ENCODE results near the gene HNRNPM. TPM values are rescaled to one million over a fixed set of nuclear protein-coding genes. Genes with fewer than 3 reads are reported as not detected.

The HNRNPM gene
- total RNA-seq, 1 experiment from 2014 or later = 298 TPM

DNA sequence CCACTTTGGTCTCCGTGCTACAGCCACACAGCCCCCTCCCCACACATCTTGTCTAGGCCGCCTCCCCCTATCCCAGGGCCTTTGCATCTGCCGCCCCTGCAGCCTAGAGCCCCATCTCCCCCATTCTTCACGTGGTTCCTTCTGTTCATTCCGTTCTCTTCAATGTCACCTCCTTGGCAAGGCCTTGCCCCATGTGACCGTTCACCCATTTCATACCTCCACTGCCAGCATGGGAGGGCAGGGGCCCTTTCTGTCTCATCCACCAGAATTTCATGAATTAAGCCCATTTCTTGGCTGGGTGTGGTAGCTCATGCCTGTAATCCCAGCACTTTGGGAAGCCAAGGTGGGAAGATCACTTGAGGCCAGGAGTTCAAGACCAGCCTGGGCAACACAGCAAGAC, 15.7 kb upstream of the HNRNPM start:
- BruUV-seq (replicated peaks) = no TSS peak
- Histone ChIP-seq H3K4me3 (replicated peaks in 1 of 2; ENCODE audit: low read depth in 1 of 2, low read length in 2 of 2) (no peak overlapping the region), H3K9ac (ENCODE audit: low read length) (no peak overlapping the region), H3K9me2 (ENCODE audit: insufficient read depth) (no peaks in the 10 kb centered on the region), H3K4me1 (ENCODE audit: control insufficient read depth in 1 of 2, insufficient read depth in 2 of 2, low read length in 2 of 2) (peaks cover 3 to 7% of the 10 kb centered on the region in 2 experiments), H3K79me2 (ENCODE audit: insufficient read depth, low read length) (no peaks in the 10 kb centered on the region), H3K4me2 (ENCODE audit: low read length) (no peak overlapping the region), H3K27me3 (ENCODE audit: insufficient read depth, low read length) (no peaks in the 10 kb centered on the region), H3K9me3 (ENCODE audit: control insufficient read depth in 1 of 2, insufficient read depth in 1 of 2, low read depth in 1 of 2, low read length in 2 of 2) (no peaks in the 10 kb centered on the region), H4K20me1 (ENCODE audit: insufficient read depth) (no peaks in the 10 kb centered on the region), H2AFZ (ENCODE audit: low read depth, low read length, poor library complexity, severe bottlenecking) (no peak overlapping the region), H3K36me3 (ENCODE audit: control insufficient read depth in 1 of 2, insufficient read depth in 2 of 2, low read length in 2 of 2) (no peaks in the 10 kb centered on the region), H3K27ac (ENCODE audit: low read depth, low read length) (no peak overlapping the region)
- DNase-seq (ENCODE audit: low read depth, low spot score) (no peak), ATAC-seq (no peak)
- CTCF ChIA-PET = interaction anchor here (1.4 kb wide), 1 partner anchor 16 kb away, joined by 5 read pairs; the partner anchor contains the start of gene MARCHF2
- TF ChIP-seq POLR2AphosphoS5 (IDR thresholded peaks at IDR 0.05; ENCODE audit: low read depth, low read length) (no peak), CBX3 (IDR thresholded peaks at IDR 0.05; ENCODE audit: low read depth) (no peak), ELF1 (IDR thresholded peaks at IDR 0.05; ENCODE audit: borderline replicate concordance, low read depth) (no peak), SP1 (IDR thresholded peaks at IDR 0.05; ENCODE audit: low read depth) (no peak), YY1 (IDR thresholded peaks at IDR 0.05; ENCODE audit: extremely low read depth, insufficient replicate concordance, low read depth, low read length) (no peak), RAD21 (IDR thresholded peaks at IDR 0.05; ENCODE audit: low read depth) (no peak), ZNF274 (IDR thresholded peaks at IDR 0.05; ENCODE audit: low read depth, low read length) (no peak)
- TF ChIP-seq, protein P1, sequence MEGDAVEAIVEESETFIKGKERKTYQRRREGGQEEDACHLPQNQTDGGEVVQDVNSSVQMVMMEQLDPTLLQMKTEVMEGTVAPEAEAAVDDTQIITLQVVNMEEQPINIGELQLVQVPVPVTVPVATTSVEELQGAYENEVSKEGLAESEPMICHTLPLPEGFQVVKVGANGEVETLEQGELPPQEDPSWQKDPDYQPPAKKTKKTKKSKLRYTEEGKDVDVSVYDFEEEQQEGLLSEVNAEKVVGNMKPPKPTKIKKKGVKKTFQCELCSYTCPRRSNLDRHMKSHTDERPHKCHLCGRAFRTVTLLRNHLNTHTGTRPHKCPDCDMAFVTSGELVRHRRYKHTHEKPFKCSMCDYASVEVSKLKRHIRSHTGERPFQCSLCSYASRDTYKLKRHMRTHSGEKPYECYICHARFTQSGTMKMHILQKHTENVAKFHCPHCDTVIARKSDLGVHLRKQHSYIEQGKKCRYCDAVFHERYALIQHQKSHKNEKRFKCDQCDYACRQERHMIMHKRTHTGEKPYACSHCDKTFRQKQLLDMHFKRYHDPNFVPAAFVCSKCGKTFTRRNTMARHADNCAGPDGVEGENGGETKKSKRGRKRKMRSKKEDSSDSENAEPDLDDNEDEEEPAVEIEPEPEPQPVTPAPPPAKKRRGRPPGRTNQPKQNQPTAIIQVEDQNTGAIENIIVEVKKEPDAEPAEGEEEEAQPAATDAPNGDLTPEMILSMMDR (IDR thresholded peaks at IDR 0.05 in 2 of 3, conservative IDR thresholded peaks at IDR 0.05 in 1 of 3; ENCODE audit: borderline replicate concordance in 1 of 3, insufficient read depth in 1 of 3, low read depth in 2 of 3, low read length in 2 of 3) = no peak
- intact Hi-C loops (cut with micrococcal nuclease) = no loop called here
- POLR2A ChIA-PET = no interaction called here
- RAD21 ChIA-PET (ENCODE audit: low non-redundant PET in 1 of 2, low total read pairs in 2 of 2, uncharacterized antibody in 2 of 2, unreplicated experiment in 2 of 2) = no interaction called here

DNA sequence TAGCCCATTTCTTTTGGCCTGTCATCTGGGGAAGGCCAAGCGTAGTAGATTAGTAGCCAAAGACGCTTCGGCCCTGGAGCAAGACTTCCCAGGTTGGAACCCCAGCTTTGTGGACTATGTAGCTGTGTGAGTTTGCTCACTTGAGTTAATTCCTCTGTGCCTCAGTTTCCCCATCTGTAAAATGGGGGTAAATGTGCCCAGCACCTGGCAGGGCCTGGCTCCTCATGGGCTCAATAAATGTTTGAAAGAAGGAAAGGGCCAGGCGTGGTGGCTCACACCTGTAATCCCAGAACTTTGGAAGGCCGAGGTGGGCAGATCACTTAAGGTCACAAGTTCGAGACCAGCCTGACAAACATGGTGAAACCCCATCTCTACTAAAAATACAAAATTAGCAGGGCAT, 14.9 kb upstream of the HNRNPM start:
- ChIA-PET CTCF (no interaction called here), RAD21 (ENCODE audit: low non-redundant PET in 1 of 2, low total read pairs in 2 of 2, uncharacterized antibody in 2 of 2, unreplicated experiment in 2 of 2) (no interaction called here), POLR2A (no interaction called here)
- Histone ChIP-seq H3K4me3 (replicated peaks in 1 of 2; ENCODE audit: low read depth in 1 of 2, low read length in 2 of 2) (no peak overlapping the region), H3K79me2 (ENCODE audit: insufficient read depth, low read length) (no peaks in the 10 kb centered on the region), H3K27me3 (ENCODE audit: insufficient read depth, low read length) (no peaks in the 10 kb centered on the region), H3K27ac (ENCODE audit: low read depth, low read length) (no peak overlapping the region), H3K4me2 (ENCODE audit: low read length) (no peak overlapping the region), H3K9ac (ENCODE audit: low read length) (no peak overlapping the region), H3K9me3 (ENCODE audit: control insufficient read depth in 1 of 2, insufficient read depth in 1 of 2, low read depth in 1 of 2, low read length in 2 of 2) (no peaks in the 10 kb centered on the region), H3K4me1 (ENCODE audit: control insufficient read depth in 1 of 2, insufficient read depth in 2 of 2, low read length in 2 of 2) (peaks cover under 1 to 3% of the 10 kb centered on the region in 2 experiments; a peak in 1 of 4 replicates), H3K36me3 (ENCODE audit: control insufficient read depth in 1 of 2, insufficient read depth in 2 of 2, low read length in 2 of 2) (no peaks in the 10 kb centered on the region), H3K9me2 (ENCODE audit: insufficient read depth) (no peaks in the 10 kb centered on the region), H2AFZ (ENCODE audit: low read depth, low read length, poor library complexity, severe bottlenecking) (no peak overlapping the region), H4K20me1 (ENCODE audit: insufficient read depth) (no peaks in the 10 kb centered on the region)
- no TSS peak for BruUV-seq (replicated peaks)
- TF ChIP-seq EZH2phosphoT487 (IDR thresholded peaks at IDR 0.05; ENCODE audit: borderline replicate concordance) = no peak
- TF ChIP-seq TCF7L2 (IDR thresholded peaks at IDR 0.05; ENCODE audit: borderline replicate concordance, extremely low read depth, insufficient read depth, insufficient read length) = no peak
- no peak for TF ChIP-seq POLR2AphosphoS5 (IDR thresholded peaks at IDR 0.05; ENCODE audit: low read depth, low read length)
- TF ChIP-seq POLR2A (IDR thresholded peaks at IDR 0.05; ENCODE audit: borderline replicate concordance, extremely low read depth, insufficient read depth, insufficient read length) = no peak
- TF ChIP-seq FOSL1 (IDR thresholded peaks at IDR 0.05; ENCODE audit: low read depth) = no peak
- TF ChIP-seq YY1 (IDR thresholded peaks at IDR 0.05; ENCODE audit: extremely low read depth, insufficient replicate concordance, low read depth, low read length) = no peak
- no peak for TF ChIP-seq SRF (IDR thresholded peaks at IDR 0.05; ENCODE audit: low read depth)
- no peak for DNase-seq (ENCODE audit: low read depth, low spot score)
- intact Hi-C loops (cut with micrococcal nuclease) = no loop called here
- ATAC-seq = no peak

All from HCT116 (cell line).